NCI-H2029 treated with DMSO at 0.1 percent for 48 hours (cell line): Measurements from ENCODE around the gene TPPP3.

Experiments
- DNase-seq: peaks from one replicate; lab custom pipeline; 2025; lab: John Stamatoyannopoulos, UW

The TPPP3 gene

GRCh38 chr16:67404740-67405226 lies 11.5 kb upstream of the TPPP3 start:
- no peak for DNase-seq

- no peak for DNase-seq
These were observed 10.8 kb upstream of the TPPP3 start for GRCh38 chr16:67403976-67404555.

- no peak for DNase-seq
These were observed 7.6 kb upstream of the TPPP3 start for GRCh38 chr16:67400901-67401300.

- DNase-seq = no peak
These were observed 6.7 kb upstream of the TPPP3 start for GRCh38 chr16:67399749-67400704.

- DNase-seq = no peak
These were observed 6.0 kb upstream of the TPPP3 start for GRCh38 chr16:67399218-67399733.

- DNase-seq = no peak
These were observed 5.4 kb upstream of the TPPP3 start for GRCh38 chr16:67398546-67399217.

GRCh38 chr16:67397812-67398545 lies 4.7 kb upstream of the TPPP3 start:
- no peak for DNase-seq

- DNase-seq = no peak
These were observed 3.9 kb upstream of the TPPP3 start for GRCh38 chr16:67397036-67397801.

GRCh38 chr16:67396159-67397035 lies 3.1 kb upstream of the TPPP3 start:
- DNase-seq = no peak

- DNase-seq = no peak
These were observed 2.3 kb upstream of the TPPP3 start for GRCh38 chr16:67395458-67396158.

- no peak for DNase-seq
These were observed 1.8 kb upstream of the TPPP3 start for GRCh38 chr16:67395105-67395457.

GRCh38 chr16:67394155-67395104 lies 1.1 kb upstream of the TPPP3 start:
- no peak for DNase-seq

- DNase-seq = no peak
These were observed 473 bp upstream of the TPPP3 start for GRCh38 chr16:67393788-67394154.

GRCh38 chr16:67392301-67393059 lies 818 bp downstream of the TPPP3 start:
- no peak for DNase-seq

- no peak for DNase-seq
These were observed 1.6 kb downstream of the TPPP3 start for GRCh38 chr16:67391424-67392300.

GRCh38 chr16:67390816-67391423 lies 2.4 kb downstream of the TPPP3 start:
- DNase-seq = no peak
